ENCODE data around the gene PHAF1.
A peak's percentile ranks its signal among the peaks of the same experiment; 100 is the strongest.

DNA sequence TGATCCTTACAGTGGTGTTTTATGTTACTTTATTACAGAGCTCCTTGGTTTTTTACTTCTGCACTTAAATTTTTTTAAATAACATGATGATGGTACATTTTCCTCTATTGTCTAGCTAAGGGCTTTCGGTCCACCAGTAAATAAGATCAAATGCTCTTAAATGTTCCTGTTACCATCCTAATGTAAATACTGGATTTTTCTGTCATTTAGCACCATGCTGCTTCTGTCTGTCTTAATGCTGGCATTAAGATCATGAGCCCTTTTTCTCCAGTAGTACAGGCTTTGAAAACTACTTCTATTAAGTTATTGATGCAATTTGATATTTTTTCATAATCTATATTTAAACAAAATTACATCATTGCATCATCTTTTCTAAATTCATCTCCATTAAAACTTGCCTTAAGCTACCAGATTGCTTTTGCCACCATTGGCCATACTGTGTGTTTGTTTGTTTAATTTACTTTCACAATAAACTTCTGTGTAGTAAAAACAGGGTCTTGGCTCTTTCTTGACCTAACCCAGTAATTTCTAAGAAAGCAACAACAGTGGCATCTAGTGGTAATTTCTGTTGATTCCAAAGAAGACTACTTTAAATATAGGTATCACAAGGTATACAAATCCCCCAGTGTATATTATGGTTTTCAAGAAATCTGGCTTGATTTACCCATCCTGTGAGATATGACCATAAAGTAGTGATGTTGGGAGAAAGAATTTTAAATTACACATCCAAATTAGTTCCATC, 9.0 kb upstream of the PHAF1 start:
- TF ChIP-seq, protein P1, sequence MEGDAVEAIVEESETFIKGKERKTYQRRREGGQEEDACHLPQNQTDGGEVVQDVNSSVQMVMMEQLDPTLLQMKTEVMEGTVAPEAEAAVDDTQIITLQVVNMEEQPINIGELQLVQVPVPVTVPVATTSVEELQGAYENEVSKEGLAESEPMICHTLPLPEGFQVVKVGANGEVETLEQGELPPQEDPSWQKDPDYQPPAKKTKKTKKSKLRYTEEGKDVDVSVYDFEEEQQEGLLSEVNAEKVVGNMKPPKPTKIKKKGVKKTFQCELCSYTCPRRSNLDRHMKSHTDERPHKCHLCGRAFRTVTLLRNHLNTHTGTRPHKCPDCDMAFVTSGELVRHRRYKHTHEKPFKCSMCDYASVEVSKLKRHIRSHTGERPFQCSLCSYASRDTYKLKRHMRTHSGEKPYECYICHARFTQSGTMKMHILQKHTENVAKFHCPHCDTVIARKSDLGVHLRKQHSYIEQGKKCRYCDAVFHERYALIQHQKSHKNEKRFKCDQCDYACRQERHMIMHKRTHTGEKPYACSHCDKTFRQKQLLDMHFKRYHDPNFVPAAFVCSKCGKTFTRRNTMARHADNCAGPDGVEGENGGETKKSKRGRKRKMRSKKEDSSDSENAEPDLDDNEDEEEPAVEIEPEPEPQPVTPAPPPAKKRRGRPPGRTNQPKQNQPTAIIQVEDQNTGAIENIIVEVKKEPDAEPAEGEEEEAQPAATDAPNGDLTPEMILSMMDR (IDR thresholded peaks at IDR 0.05; ENCODE audit: insufficient read depth, low read length): peak; percentile 0
- TF ChIP-seq POLR2AphosphoS5 (IDR thresholded peaks at IDR 0.05; ENCODE audit: low read depth) (no peak), REST (IDR thresholded peaks at IDR 0.05; ENCODE audit: insufficient replicate concordance, low read depth) (no peak)

Measured in HL-60 (cell line).